Uterus (tissue), 4 donors: ENCODE results near the gene KCTD13. TPM values are rescaled to one million over a fixed set of nuclear protein-coding genes. Genes with fewer than 3 reads are reported as not detected.

Experiments
- DNase-seq, 2 donors: peaks; one replicate each; pipeline ENCODE4 v3.0.0-alpha.2; 2019 to 2020
- H3K27ac ChIP-seq, 2 donors: fragments of 200-600 bp; sonication (generic); 1 replicate in 1 of 2; 2 replicates in 1 of 2; pipeline ENCODE4 v1.5.1; 2016 to 2018
- H3K27me3 ChIP-seq, 2 donors: fragments of 200-600 bp; sonication (generic); one replicate each; pipeline ENCODE4 v1.5.1; 2018 to 2019; ENCODE audit warnings: control low read depth in 1 of 2
- H3K36me3 ChIP-seq, 2 donors: fragments of 200-600 bp; sonication (generic); one replicate each; pipeline ENCODE4 v1.5.1; 2019; ENCODE audit warnings: control low read depth in 1 of 2
- H3K4me1 ChIP-seq, 2 donors: fragments of 200-600 bp; sonication (generic); one replicate each; pipeline ENCODE4 v1.5.1; 2018 to 2019; ENCODE audit warnings: control low read depth in 1 of 2
- H3K4me3 ChIP-seq, 2 donors: fragments of 200-600 bp; sonication (generic); 1 replicate in 1 of 2; 2 replicates in 1 of 2; pipeline ENCODE4 v1.5.1; 2018 to 2019; ENCODE audit warnings: mild to moderate bottlenecking in 1 of 2
- H3K9me3 ChIP-seq, 2 donors: fragments of 200-600 bp; sonication (generic); one replicate each; pipeline ENCODE4 v1.5.1; 2019; ENCODE audit warnings: control low read depth in 1 of 2
- POLR2A ChIP-seq, 2 donors: fragments of 450-650 bp; IDR thresholded peaks; one replicate each; pipeline ENCODE4 v1.6.1; 2016; ENCODE audit warnings: antibody characterized with exemption in 2 of 2, mild to moderate bottlenecking in 1 of 2, moderate library complexity in 1 of 2
- intact Hi-C: fragments of 100-400 bp; cut with DNase I; formaldehyde crosslinking; loops from one replicate; pipeline ENCODE4 v1.15.1; 2023; ENCODE audit warnings: low total_unique reads
- total RNA-seq, 4 donors: library from RNA; depleted of rRNA in 3 of 4; stranded (reverse); fragments of >200 nt in 3 of 4; gene quantifications; one replicate each; pipeline versions ENCODE4 v1.1.0 to v1.2.4, GENCODE V29; 2014 to 2023
- TF ChIP-seq, protein P1 (sequence below), 4 experiments: fragments of 200-600 bp in 2 of 4; fragments of 450-650 bp in 2 of 4; sonication (generic) in 2 of 4; IDR thresholded peaks; one replicate each; pipeline ENCODE4 v1.5.1; 2016 to 2019; ENCODE audit warnings: antibody characterized with exemption in 4 of 4, mild to moderate bottlenecking in 2 of 4, moderate library complexity in 1 of 4
- donor health status: DM: yes; HTN: yes; CAD: no.

KCTD13 gene
- total RNA-seq, 4 donors from 2014 or later: 1.8 to 33.3 (median 14.6) TPM

DNA sequence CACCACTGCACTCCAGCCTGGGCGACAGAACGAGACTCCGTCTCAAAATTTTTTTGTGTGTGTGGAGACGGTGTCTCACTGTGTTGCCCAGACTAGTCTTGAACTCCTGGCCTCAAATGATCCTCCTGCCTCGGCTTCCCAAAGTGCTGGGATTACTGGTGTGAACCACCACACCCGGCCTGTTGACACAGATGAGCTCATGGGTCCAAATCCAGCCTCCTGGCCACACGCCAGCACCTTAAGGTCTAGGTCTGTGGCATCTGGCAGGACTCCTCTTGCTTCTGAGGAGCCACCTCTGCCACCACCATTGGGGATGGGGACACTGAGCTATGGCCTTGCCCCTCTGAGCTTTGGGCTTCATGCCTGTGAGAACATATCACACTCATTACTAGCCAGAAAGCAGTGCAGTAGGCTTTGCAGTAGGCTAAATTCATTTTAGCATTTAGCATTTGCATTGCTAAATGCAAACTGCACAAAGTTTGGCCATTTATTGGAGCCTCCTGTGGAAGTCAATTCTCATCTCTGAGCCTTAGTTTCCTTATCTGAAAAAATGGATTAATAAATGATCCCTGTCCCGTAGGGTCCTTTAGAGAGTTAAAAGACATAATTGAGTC lies 57.5 kb downstream of the KCTD13 start:
- H3K4me1 ChIP-seq: no peaks in the 10 kb centered on the region
- TF ChIP-seq, protein P1, sequence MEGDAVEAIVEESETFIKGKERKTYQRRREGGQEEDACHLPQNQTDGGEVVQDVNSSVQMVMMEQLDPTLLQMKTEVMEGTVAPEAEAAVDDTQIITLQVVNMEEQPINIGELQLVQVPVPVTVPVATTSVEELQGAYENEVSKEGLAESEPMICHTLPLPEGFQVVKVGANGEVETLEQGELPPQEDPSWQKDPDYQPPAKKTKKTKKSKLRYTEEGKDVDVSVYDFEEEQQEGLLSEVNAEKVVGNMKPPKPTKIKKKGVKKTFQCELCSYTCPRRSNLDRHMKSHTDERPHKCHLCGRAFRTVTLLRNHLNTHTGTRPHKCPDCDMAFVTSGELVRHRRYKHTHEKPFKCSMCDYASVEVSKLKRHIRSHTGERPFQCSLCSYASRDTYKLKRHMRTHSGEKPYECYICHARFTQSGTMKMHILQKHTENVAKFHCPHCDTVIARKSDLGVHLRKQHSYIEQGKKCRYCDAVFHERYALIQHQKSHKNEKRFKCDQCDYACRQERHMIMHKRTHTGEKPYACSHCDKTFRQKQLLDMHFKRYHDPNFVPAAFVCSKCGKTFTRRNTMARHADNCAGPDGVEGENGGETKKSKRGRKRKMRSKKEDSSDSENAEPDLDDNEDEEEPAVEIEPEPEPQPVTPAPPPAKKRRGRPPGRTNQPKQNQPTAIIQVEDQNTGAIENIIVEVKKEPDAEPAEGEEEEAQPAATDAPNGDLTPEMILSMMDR (IDR thresholded peaks at IDR 0.05): no peak
- TF ChIP-seq POLR2A (IDR thresholded peaks at IDR 0.05): no peak

DNA sequence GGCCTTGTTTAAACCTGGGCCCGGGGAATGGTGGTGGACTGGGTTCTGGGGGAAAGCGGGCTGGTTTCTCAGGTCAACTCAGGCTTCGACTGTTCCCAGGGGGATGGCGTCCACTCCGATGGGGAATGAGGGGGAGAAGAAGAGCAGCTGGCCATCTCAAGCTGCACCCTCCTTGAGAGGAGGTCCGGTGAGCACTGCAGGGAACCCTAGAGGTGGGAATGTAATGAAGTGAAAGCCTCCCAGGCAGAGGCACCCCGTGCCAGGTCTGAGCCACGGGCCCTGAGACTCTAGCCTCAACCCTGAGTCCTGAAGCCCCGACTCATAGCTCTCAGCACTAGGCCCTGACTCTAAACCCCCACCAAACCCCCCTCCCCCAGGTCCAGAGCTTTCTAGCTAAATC lies 61.8 kb downstream of the KCTD13 start:
- Histone ChIP-seq H3K9me3 (no peaks in the 10 kb centered on the region), H3K27me3 (no peaks in the 10 kb centered on the region), H3K4me1 (peaks cover 0 to 15% of the 10 kb centered on the region in 2 donors), H3K36me3 (no peaks in the 10 kb centered on the region), H3K27ac (no peak overlapping the region), H3K4me3 (no peak overlapping the region)
- intact Hi-C loops: no loop called here
- no peak for TF ChIP-seq POLR2A (IDR thresholded peaks at IDR 0.05)
- TF ChIP-seq, protein P1 (IDR thresholded peaks at IDR 0.05): no peak
- DNase-seq: no peak

More for the DNA sequence above, 57.5 kb downstream of the KCTD13 start:
- H3K36me3 ChIP-seq: no peaks in the 10 kb centered on the region
- H3K9me3 ChIP-seq: no peaks in the 10 kb centered on the region
- no peak overlapping the region for H3K4me3 ChIP-seq
- no peak for DNase-seq
- no peaks in the 10 kb centered on the region for H3K27me3 ChIP-seq
- intact Hi-C loops: no loop called here
- H3K27ac ChIP-seq: no peak overlapping the region

DNA sequence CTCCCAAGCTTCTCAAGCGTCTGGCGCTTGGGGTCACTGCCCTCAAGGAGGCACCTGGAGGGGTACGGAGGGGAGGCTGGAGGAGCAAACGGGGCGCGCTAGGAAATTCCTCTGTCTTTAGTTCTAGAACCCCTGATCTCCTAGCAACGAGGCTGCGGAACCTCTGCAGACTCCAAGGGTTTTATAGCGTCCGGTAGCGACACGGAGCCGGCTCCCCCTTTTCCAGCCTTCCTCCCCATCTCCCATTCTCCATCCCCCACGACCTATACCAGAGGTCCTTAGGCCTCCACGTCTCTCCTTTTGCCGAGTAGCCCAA lies 62.4 kb downstream of the KCTD13 start:
- no peak for TF ChIP-seq POLR2A (IDR thresholded peaks at IDR 0.05)
- TF ChIP-seq, protein P1 (IDR thresholded peaks at IDR 0.05): peak in 1 of 4 experiments; percentile 2
- H3K27me3 ChIP-seq: no peaks in the 10 kb centered on the region
- H3K4me1 ChIP-seq: peaks cover 0 to 15% of the 10 kb centered on the region in 2 donors
- H3K36me3 ChIP-seq: no peaks in the 10 kb centered on the region
- H3K9me3 ChIP-seq: no peaks in the 10 kb centered on the region
- peak overlapping the region; percentile 91 to 97 for H3K27ac ChIP-seq
- H3K4me3 ChIP-seq: peak overlapping the region; percentile 3 to 81
- no peak for DNase-seq
- intact Hi-C loops: no loop called here

DNA sequence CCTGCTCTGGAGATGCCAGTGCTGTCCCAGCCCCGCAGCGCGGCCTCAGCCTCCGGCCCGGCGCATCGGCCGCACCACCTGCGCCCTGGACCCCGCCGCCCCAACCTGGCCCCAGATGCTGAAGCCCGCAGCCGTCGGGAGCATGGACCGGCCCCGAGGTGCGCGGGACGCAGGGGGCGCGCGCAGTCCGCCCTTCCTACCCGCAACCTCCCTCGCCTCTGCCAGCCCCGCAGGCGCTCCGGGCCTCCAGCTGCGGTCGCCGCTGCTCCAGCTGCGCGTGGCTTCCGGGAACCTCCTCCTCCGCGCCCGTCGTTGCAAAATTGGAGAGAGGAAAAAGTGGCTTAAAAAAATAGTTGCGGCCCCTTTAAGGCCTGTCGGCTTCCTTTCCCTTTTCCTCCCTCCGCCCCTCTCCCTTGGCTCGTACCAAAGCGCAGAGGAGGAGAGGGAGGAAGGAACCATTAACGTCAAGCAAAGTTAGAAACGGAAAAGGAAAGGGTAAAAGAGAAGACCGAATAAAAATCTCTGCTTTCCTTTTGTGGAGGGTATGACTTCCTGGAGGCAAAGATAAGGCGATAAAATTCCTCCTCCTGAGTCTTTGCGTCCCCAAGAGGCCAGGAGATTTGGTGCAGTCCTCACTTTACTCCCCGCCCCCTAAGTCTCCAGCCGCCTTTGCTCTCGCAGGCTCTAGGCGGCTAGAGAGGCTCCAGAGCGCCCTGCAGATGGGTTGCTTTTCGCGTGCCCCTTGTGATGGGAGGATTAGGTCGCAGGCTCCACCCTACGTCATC lies 63.0 kb downstream of the KCTD13 start, which contains the start of gene CDIPT:
CDIPT (minus strand) TSS at position 343 of the 785 bp plus-strand sequence. CDS start 369 bp downstream, outside the sequence.
- peak in 1 of 2 donors; percentile 16 for TF ChIP-seq POLR2A (IDR thresholded peaks at IDR 0.05)
- TF ChIP-seq, protein P1 (IDR thresholded peaks at IDR 0.05): peak; percentile 63 to 82 (median 72)
- Histone ChIP-seq H3K9me3 (no peaks in the 10 kb centered on the region), H3K36me3 (no peaks in the 10 kb centered on the region), H3K27ac (peak within 1 kb of the TSS; percentile 91 to 97), H3K27me3 (no peaks in the 10 kb centered on the region), H3K4me1 (peaks cover 0 to 15% of the 10 kb centered on the region in 2 donors), H3K4me3 (peak within 1 kb of the TSS; percentile 81 to 96)
- DNase-seq: peak; percentile 93 to 95
- intact Hi-C loops: no loop called here

DNA sequence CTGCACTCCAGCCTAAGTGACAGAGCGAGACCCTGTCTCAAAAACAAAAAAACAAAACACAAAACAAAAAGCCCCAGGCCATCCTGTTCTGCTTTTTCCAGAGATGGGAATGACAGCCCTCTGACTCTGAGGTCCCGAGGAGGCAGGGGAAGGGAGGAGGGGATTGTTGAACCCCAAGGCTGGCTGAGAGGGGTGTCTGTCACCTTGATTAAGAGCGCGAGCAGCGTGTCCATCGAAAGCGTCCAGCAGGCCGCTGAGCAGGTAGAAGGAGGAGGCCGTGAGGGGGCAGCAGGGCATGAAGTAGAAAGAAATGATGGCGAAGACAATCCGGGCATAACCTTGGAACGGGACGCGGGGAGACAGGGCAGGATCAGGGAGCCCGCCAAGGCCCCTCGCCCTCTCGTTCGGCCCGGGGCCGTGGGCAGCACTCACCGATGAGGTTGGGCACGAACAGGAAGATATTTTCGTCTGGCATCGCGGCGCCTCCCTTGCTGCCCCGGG lies 63.6 kb downstream of the KCTD13 start:
- DNase-seq: no peak
- Histone ChIP-seq H3K27me3 (no peaks in the 10 kb centered on the region), H3K4me1 (peaks cover 0 to 15% of the 10 kb centered on the region in 2 donors), H3K4me3 (peak overlapping the region; percentile 81 to 96), H3K9me3 (no peaks in the 10 kb centered on the region), H3K36me3 (no peaks in the 10 kb centered on the region), H3K27ac (peak overlapping the region; percentile 91 to 97)
- no peak for TF ChIP-seq POLR2A (IDR thresholded peaks at IDR 0.05)
- TF ChIP-seq, protein P1 (IDR thresholded peaks at IDR 0.05): peak in 1 of 4 experiments; percentile 14
- intact Hi-C loops: no loop called here
